GM18867 (cell line): ENCODE results near the gene RYR1.
"Not testable (repeated sequence)": the region's sequence is repeated elsewhere in the genome, so short reads cannot be mapped to it uniquely, and the experiment has no call there.

ENCODE experiments used
- ATAC-seq: cut with Tn5 transposase; IDR thresholded peaks from one replicate; pipeline ENCODE4 v1.9.1; 2021; ENCODE audit warnings: mild to moderate bottlenecking, moderate library complexity; ENCODE audit not compliant: unreplicated experiment

Gene RYR1

GRCh38 chr19:38537071-38537936 is 103.8 kb downstream of the RYR1 start:
- no peak for ATAC-seq

- ATAC-seq = no peak
Observed at GRCh38 chr19:38538386-38538785, 104.9 kb downstream of the RYR1 start.

- no peak for ATAC-seq
Observed at GRCh38 chr19:38538793-38539528, 105.5 kb downstream of the RYR1 start.

GRCh38 chr19:38539751-38540150 is 106.3 kb downstream of the RYR1 start:
- ATAC-seq = no peak

- no peak for ATAC-seq
Observed at GRCh38 chr19:38542040-38542439, 108.5 kb downstream of the RYR1 start.

- no peak for ATAC-seq
Observed at GRCh38 chr19:38543286-38543806, 109.9 kb downstream of the RYR1 start.

- ATAC-seq = peak; percentile 46
Observed at GRCh38 chr19:38543807-38544568, 110.5 kb downstream of the RYR1 start.

GRCh38 chr19:38544569-38545315 is 111.3 kb downstream of the RYR1 start:
- no peak for ATAC-seq

- ATAC-seq = no peak
Observed at GRCh38 chr19:38545596-38545995, 112.1 kb downstream of the RYR1 start.

GRCh38 chr19:38547421-38547820 is 113.9 kb downstream of the RYR1 start:
- ATAC-seq = no peak

- ATAC-seq = no peak
Observed at GRCh38 chr19:38549061-38549460, 115.6 kb downstream of the RYR1 start.

GRCh38 chr19:38549942-38550341 is 116.5 kb downstream of the RYR1 start:
- no peak for ATAC-seq

- no peak for ATAC-seq
Observed at GRCh38 chr19:38550376-38550775, 116.9 kb downstream of the RYR1 start.

- ATAC-seq = peak; percentile 67
Observed at GRCh38 chr19:38551450-38551813, 117.9 kb downstream of the RYR1 start.

- ATAC-seq = not testable (repeated sequence)
Observed at GRCh38 chr19:38553239-38553638, 119.7 kb downstream of the RYR1 start.

GRCh38 chr19:38554676-38555141 is 121.2 kb downstream of the RYR1 start:
- no peak for ATAC-seq

GRCh38 chr19:38555200-38555599 is 121.7 kb downstream of the RYR1 start:
- no peak for ATAC-seq

- peak; percentile 21 for ATAC-seq
Observed at GRCh38 chr19:38556521-38557174, 123.2 kb downstream of the RYR1 start.

- ATAC-seq = peak; percentile 46
Observed at GRCh38 chr19:38557205-38557799, 123.8 kb downstream of the RYR1 start.
